ENCODE results near the gene ST14.

GRCh38 chr11:130178441-130179339 is 19.1 kb downstream of the ST14 start:
- no peak for TF ChIP-seq CTCF (conservative IDR thresholded peaks at IDR 0.05 in 1 of 2, IDR thresholded peaks at IDR 0.05 in 1 of 2; ENCODE audit: low read depth in 1 of 2, low read length in 2 of 2)
- no peak for TF ChIP-seq EZH2 (IDR thresholded peaks at IDR 0.05; ENCODE audit: low read length, missing control alignments)

Measured in fibroblast of lung (primary cell).